DOHH2 (cell line): ENCODE measurements around the gene SLC9A6.

Experiments
- H3F3A ChIP-seq: fragments of 200-600 bp; sonication (generic), shearing (Covaris generic); 2 replicates; pipeline ENCODE4 v1.6.0; 2016; ENCODE audit warnings: antibody characterized with exemption, mild to moderate bottlenecking; ENCODE audit not compliant: control insufficient read depth, insufficient read depth
- H3K27ac ChIP-seq: fragments of 200-600 bp; sonication (generic); 2 replicates; pipeline ENCODE4 v1.5.1; 2014; ENCODE audit warnings: low read depth, mild to moderate bottlenecking, low read length, moderate library complexity
- H3K27me3 ChIP-seq: fragments of 200-600 bp; sonication (generic); 2 replicates; pipeline ENCODE4 v1.6.1; 2014; ENCODE audit warnings: mild to moderate bottlenecking, low read length, mixed read lengths; ENCODE audit not compliant: control insufficient read depth
- H3K36me3 ChIP-seq: fragments of 200-600 bp; sonication (generic); 2 replicates; pipeline ENCODE4 v1.6.1; 2014; ENCODE audit warnings: mild to moderate bottlenecking, low read length, moderate library complexity, mixed read lengths; ENCODE audit not compliant: control insufficient read depth
- H3K4me1 ChIP-seq: fragments of 200-600 bp; sonication (generic); 2 replicates; pipeline ENCODE4 v1.6.1; 2014; ENCODE audit warnings: mild to moderate bottlenecking, low read length, mixed read lengths; ENCODE audit not compliant: control insufficient read depth
- H3K4me2 ChIP-seq: fragments of 200-600 bp; sonication (generic); 2 replicates; pipeline ENCODE4 v1.6.0; 2014; ENCODE audit warnings: mild to moderate bottlenecking, low read length, moderate library complexity
- H3K4me3 ChIP-seq: fragments of 200-600 bp; sonication (generic); 2 replicates; pipeline ENCODE4 v1.5.1; 2014; ENCODE audit warnings: mild to moderate bottlenecking, low read length, mixed read lengths
- H3K79me2 ChIP-seq: fragments of 200-600 bp; sonication (generic); 2 replicates; pipeline ENCODE4 v1.6.1; 2014; ENCODE audit warnings: mild to moderate bottlenecking, low read length, mixed read lengths; ENCODE audit not compliant: control insufficient read depth
- H3K9me2 ChIP-seq: fragments of 200-600 bp; sonication (generic); replicated peaks from 2 replicates; pipeline ENCODE4 v1.6.1; 2014; ENCODE audit warnings: mild to moderate bottlenecking, low read length, mixed read lengths; ENCODE audit not compliant: control insufficient read depth
- H3K9me3 ChIP-seq: fragments of 200-600 bp; sonication (generic); 2 replicates; pipeline ENCODE4 v1.6.1; 2014; ENCODE audit warnings: antibody characterized with exemption, low read length, mixed read lengths; ENCODE audit not compliant: control insufficient read depth, insufficient read depth
- H4K20me1 ChIP-seq: fragments of 200-600 bp; sonication (generic); 2 replicates; pipeline ENCODE4 v1.6.0; 2014; ENCODE audit warnings: low read depth, mild to moderate bottlenecking, antibody characterized with exemption, low read length, moderate library complexity; ENCODE audit not compliant: control insufficient read depth, insufficient read depth
- CTCF ChIP-seq: fragments of 200-600 bp; sonication (generic); IDR thresholded peaks from one replicate; pipeline ENCODE4 v1.5.1; 2014; ENCODE audit warnings: antibody characterized with exemption, mild to moderate bottlenecking, low read depth, low read length; ENCODE audit not compliant: poor library complexity, severe bottlenecking
- EZH2phosphoT487 ChIP-seq: fragments of 200-600 bp; sonication (generic); IDR thresholded peaks from 2 replicates; pipeline ENCODE4 v1.6.1; 2017; ENCODE audit warnings: borderline replicate concordance, mild to moderate bottlenecking, antibody characterized with exemption, low read length, moderate library complexity, mixed read lengths

SLC9A6 gene

DNA sequence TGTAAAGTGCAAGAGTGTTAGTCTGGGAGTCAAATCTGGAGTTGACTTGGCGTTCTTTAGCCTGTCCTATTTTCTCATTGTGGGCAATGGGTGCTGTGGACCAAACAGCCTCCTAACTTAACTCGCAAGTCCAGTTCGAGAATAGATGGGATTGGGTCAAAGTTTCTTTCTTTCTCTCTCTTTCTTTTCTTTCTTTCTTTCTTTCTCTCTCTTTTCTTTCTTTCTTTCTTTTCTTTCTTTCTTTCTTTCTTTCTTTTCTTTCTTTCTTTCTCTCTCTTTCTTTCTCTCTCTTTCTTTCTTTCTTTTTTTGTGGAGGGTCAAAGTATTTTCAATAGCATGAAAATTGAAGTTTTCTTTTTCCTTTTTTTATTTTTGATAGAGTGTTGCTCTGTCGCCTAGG is 3.0 kb downstream of the SLC9A6 start:
- no peaks in the 10 kb centered on the region for H3K27me3 ChIP-seq
- no peak overlapping the region for H3K4me2 ChIP-seq
- peaks cover 63% of the 10 kb centered on the region for H3K79me2 ChIP-seq
- no peaks in the 10 kb centered on the region for H3K9me2 ChIP-seq
- no peaks in the 10 kb centered on the region for H3K36me3 ChIP-seq
- H4K20me1 ChIP-seq, result no peaks in the 10 kb centered on the region
- no peak overlapping the region for H3K27ac ChIP-seq
- H3K4me3 ChIP-seq, result no peak overlapping the region
- H3F3A ChIP-seq, result no peaks in the 10 kb centered on the region
- TF ChIP-seq CTCF (no peak), EZH2phosphoT487 (no peak)
- peaks cover 21% of the 10 kb centered on the region for H3K4me1 ChIP-seq
- no peaks in the 10 kb centered on the region for H3K9me3 ChIP-seq

- no peaks in the 10 kb centered on the region for H3K36me3 ChIP-seq
- no peaks in the 10 kb centered on the region for H3K9me3 ChIP-seq
- no peaks in the 10 kb centered on the region for H3K27me3 ChIP-seq
- H3K9me2 ChIP-seq, result no peaks in the 10 kb centered on the region
- no peaks in the 10 kb centered on the region for H3K79me2 ChIP-seq
- no peaks in the 10 kb centered on the region for H3K4me1 ChIP-seq
- H3K4me2 ChIP-seq, result no peak overlapping the region
- H3K4me3 ChIP-seq, result no peak overlapping the region
- no peaks in the 10 kb centered on the region for H4K20me1 ChIP-seq
- H3K27ac ChIP-seq, result no peak overlapping the region
- H3F3A ChIP-seq, result no peaks in the 10 kb centered on the region
- TF ChIP-seq EZH2phosphoT487 (no peak), CTCF (no peak)
Observed at GRCh38 chrX:136015016-136015415, 29.8 kb downstream of the SLC9A6 start.

GRCh38 chrX:136016881-136017280 is 31.6 kb downstream of the SLC9A6 start:
- Histone ChIP-seq H3K79me2 (no peaks in the 10 kb centered on the region), H3K9me3 (no peaks in the 10 kb centered on the region), H3K4me2 (no peak overlapping the region), H4K20me1 (no peaks in the 10 kb centered on the region), H3K4me1 (no peaks in the 10 kb centered on the region), H3K27ac (no peak overlapping the region), H3K36me3 (no peaks in the 10 kb centered on the region), H3F3A (no peaks in the 10 kb centered on the region), H3K4me3 (no peak overlapping the region), H3K27me3 (no peaks in the 10 kb centered on the region), H3K9me2 (no peaks in the 10 kb centered on the region)
- TF ChIP-seq EZH2phosphoT487 (no peak), CTCF (no peak)

GRCh38 chrX:136019226-136019625 is 34.0 kb downstream of the SLC9A6 start:
- no peaks in the 10 kb centered on the region for H3K9me2 ChIP-seq
- TF ChIP-seq CTCF, result no peak
- TF ChIP-seq EZH2phosphoT487, result no peak
- no peaks in the 10 kb centered on the region for H4K20me1 ChIP-seq
- no peaks in the 10 kb centered on the region for H3K79me2 ChIP-seq
- no peaks in the 10 kb centered on the region for H3K4me1 ChIP-seq
- no peaks in the 10 kb centered on the region for H3F3A ChIP-seq
- no peak overlapping the region for H3K4me2 ChIP-seq
- no peak overlapping the region for H3K4me3 ChIP-seq
- H3K36me3 ChIP-seq, result no peaks in the 10 kb centered on the region
- H3K27me3 ChIP-seq, result no peaks in the 10 kb centered on the region
- no peaks in the 10 kb centered on the region for H3K9me3 ChIP-seq
- no peak overlapping the region for H3K27ac ChIP-seq
